ENCODE measurements around the gene SPAM1. TPM values are rescaled to one million over a fixed set of nuclear protein-coding genes. Genes with fewer than 3 reads are reported as not detected.

SPAM1 gene
- total RNA-seq, 1 donor from 2014 or later: not detected

- Histone ChIP-seq H2AFZ (ENCODE audit: low read depth, low read length) (no peak overlapping the region), H3K27ac (ENCODE audit: low read depth, low read length) (no peak overlapping the region), H3K27me3 (ENCODE audit: insufficient read depth, low read length) (no peaks in the 10 kb centered on the region), H3K36me3 (ENCODE audit: insufficient read depth, low read length) (no peaks in the 10 kb centered on the region), H3K4me2 (ENCODE audit: low read length) (no peak overlapping the region), H3K4me3 (ENCODE audit: insufficient read depth, low read depth, low read length) (no peak overlapping the region), H3K9ac (ENCODE audit: low read length) (no peak overlapping the region), H3K9me3 (ENCODE audit: insufficient read depth, low read depth, low read length) (no peaks in the 10 kb centered on the region), H4K20me1 (ENCODE audit: insufficient read depth, low read length) (no peaks in the 10 kb centered on the region), H3K4me1 (ENCODE audit: insufficient read depth, low read length) (no peaks in the 10 kb centered on the region), H3K79me2 (ENCODE audit: insufficient read depth, low read length) (no peaks in the 10 kb centered on the region)
- TF ChIP-seq EZH2 (IDR thresholded peaks at IDR 0.05; ENCODE audit: insufficient read depth, low read length) (no peak), CTCF (IDR thresholded peaks at IDR 0.05; ENCODE audit: insufficient read depth, low read depth, low read length) (no peak)
- no peaks in the 10 kb centered on the region for H3K36me3 Mint-ChIP-seq (ENCODE audit: low read depth, unreplicated experiment)
- no peaks in the 10 kb centered on the region for H3K27me3 Mint-ChIP-seq (ENCODE audit: low read depth, unreplicated experiment)
- H3K4me3 Mint-ChIP-seq (ENCODE audit: unreplicated experiment): no peak overlapping the region
- no peak overlapping the region for H3K27ac Mint-ChIP-seq (ENCODE audit: unreplicated experiment)
- no peaks in the 10 kb centered on the region for H3K4me1 Mint-ChIP-seq (ENCODE audit: low read depth, unreplicated experiment)
- no peak for DNase-seq (ENCODE audit: low read depth)
- FAIRE-seq: no peak
- H3K9me3 Mint-ChIP-seq (ENCODE audit: unreplicated experiment): no peaks in the 10 kb centered on the region
Measured at GRCh38 chr7:123995617-123996326, 70.7 kb downstream of the SPAM1 start.

- Mint-ChIP-seq H3K36me3 (ENCODE audit: low read depth, unreplicated experiment) (no peaks in the 10 kb centered on the region), H3K27me3 (ENCODE audit: low read depth, unreplicated experiment) (no peaks in the 10 kb centered on the region), H3K4me3 (ENCODE audit: unreplicated experiment) (no peak overlapping the region), H3K4me1 (ENCODE audit: low read depth, unreplicated experiment) (no peaks in the 10 kb centered on the region), H3K27ac (ENCODE audit: unreplicated experiment) (no peak overlapping the region), H3K9me3 (ENCODE audit: unreplicated experiment) (no peaks in the 10 kb centered on the region)
- no peak for DNase-seq (ENCODE audit: low read depth)
- H3K36me3 ChIP-seq (ENCODE audit: insufficient read depth, low read length): no peaks in the 10 kb centered on the region
- H3K79me2 ChIP-seq (ENCODE audit: insufficient read depth, low read length): no peaks in the 10 kb centered on the region
- no peak overlapping the region for H3K4me2 ChIP-seq (ENCODE audit: low read length)
- H3K27ac ChIP-seq (ENCODE audit: low read depth, low read length): no peak overlapping the region
- no peak for TF ChIP-seq EZH2 (IDR thresholded peaks at IDR 0.05; ENCODE audit: insufficient read depth, low read length)
- no peak for TF ChIP-seq CTCF (IDR thresholded peaks at IDR 0.05; ENCODE audit: insufficient read depth, low read depth, low read length)
- no peaks in the 10 kb centered on the region for H3K4me1 ChIP-seq (ENCODE audit: insufficient read depth, low read length)
- H3K4me3 ChIP-seq (ENCODE audit: insufficient read depth, low read depth, low read length): no peak overlapping the region
- no peaks in the 10 kb centered on the region for H3K9me3 ChIP-seq (ENCODE audit: insufficient read depth, low read depth, low read length)
- no peaks in the 10 kb centered on the region for H3K27me3 ChIP-seq (ENCODE audit: insufficient read depth, low read length)
- H2AFZ ChIP-seq (ENCODE audit: low read depth, low read length): no peak overlapping the region
- FAIRE-seq: no peak
- no peak overlapping the region for H3K9ac ChIP-seq (ENCODE audit: low read length)
- H4K20me1 ChIP-seq (ENCODE audit: insufficient read depth, low read length): no peaks in the 10 kb centered on the region
Measured at GRCh38 chr7:123996327-123996625, 71.2 kb downstream of the SPAM1 start.

GRCh38 chr7:123998921-123999320 is 73.9 kb downstream of the SPAM1 start:
- H3K79me2 ChIP-seq (ENCODE audit: insufficient read depth, low read length): no peaks in the 10 kb centered on the region
- no peaks in the 10 kb centered on the region for H3K27me3 ChIP-seq (ENCODE audit: insufficient read depth, low read length)
- no peaks in the 10 kb centered on the region for H3K36me3 Mint-ChIP-seq (ENCODE audit: low read depth, unreplicated experiment)
- H3K27me3 Mint-ChIP-seq (ENCODE audit: low read depth, unreplicated experiment): no peaks in the 10 kb centered on the region
- DNase-seq (ENCODE audit: low read depth): no peak
- FAIRE-seq: no peak
- H3K9ac ChIP-seq (ENCODE audit: low read length): no peak overlapping the region
- no peak overlapping the region for H3K4me3 ChIP-seq (ENCODE audit: insufficient read depth, low read depth, low read length)
- no peaks in the 10 kb centered on the region for H3K4me1 ChIP-seq (ENCODE audit: insufficient read depth, low read length)
- TF ChIP-seq EZH2 (IDR thresholded peaks at IDR 0.05; ENCODE audit: insufficient read depth, low read length) (no peak), CTCF (IDR thresholded peaks at IDR 0.05; ENCODE audit: insufficient read depth, low read depth, low read length) (no peak)
- H3K27ac ChIP-seq (ENCODE audit: low read depth, low read length): no peak overlapping the region
- H3K27ac Mint-ChIP-seq (ENCODE audit: unreplicated experiment): no peak overlapping the region
- no peaks in the 10 kb centered on the region for H3K9me3 ChIP-seq (ENCODE audit: insufficient read depth, low read depth, low read length)
- H3K36me3 ChIP-seq (ENCODE audit: insufficient read depth, low read length): no peaks in the 10 kb centered on the region
- peaks cover 7% of the 10 kb centered on the region for H3K9me3 Mint-ChIP-seq (ENCODE audit: unreplicated experiment)
- no peak overlapping the region for H3K4me3 Mint-ChIP-seq (ENCODE audit: unreplicated experiment)
- H2AFZ ChIP-seq (ENCODE audit: low read depth, low read length): no peak overlapping the region
- no peak overlapping the region for H3K4me2 ChIP-seq (ENCODE audit: low read length)
- H4K20me1 ChIP-seq (ENCODE audit: insufficient read depth, low read length): no peaks in the 10 kb centered on the region
- H3K4me1 Mint-ChIP-seq (ENCODE audit: low read depth, unreplicated experiment): no peaks in the 10 kb centered on the region
